H9 (cell line): ENCODE measurements around the gene WDR54. TPM values are rescaled to one million over a fixed set of nuclear protein-coding genes. Genes with fewer than 3 reads are reported as not detected.

Experiments
- DNase-seq: peaks from one replicate; pipeline ENCODE4 v3.0.0-alpha.2; 2017
- H2AFZ ChIP-seq: one replicate; pipeline ENCODE4 v1.6.1; 2013; ENCODE audit warnings: mild to moderate bottlenecking, low read length, control low read depth, moderate library complexity
- H2AK5ac ChIP-seq: 2 replicates; pipeline ENCODE4 v1.6.1; 2013; ENCODE audit warnings: low read length, control low read depth, mixed read lengths; ENCODE audit not compliant: insufficient read length
- H2BK120ac ChIP-seq: one replicate; pipeline ENCODE4 v1.6.1; 2013; ENCODE audit warnings: low read depth, mild to moderate bottlenecking, low read length, control low read depth, inconsistent platforms; ENCODE audit not compliant: poor library complexity, severe bottlenecking
- H2BK12ac ChIP-seq: 2 replicates; pipeline ENCODE4 v1.6.1; 2013; ENCODE audit warnings: low read length, control low read depth, mixed read lengths, low read depth; ENCODE audit not compliant: insufficient read length
- H2BK15ac ChIP-seq: 2 replicates; pipeline ENCODE4 v1.6.1; 2013; ENCODE audit warnings: low read depth, low read length, control low read depth
- H2BK20ac ChIP-seq: one replicate; pipeline ENCODE4 v1.6.1; 2013; ENCODE audit warnings: low read depth, mild to moderate bottlenecking, low read length, control low read depth, inconsistent platforms; ENCODE audit not compliant: poor library complexity, severe bottlenecking
- H2BK5ac ChIP-seq: 2 replicates; pipeline ENCODE4 v1.6.1; 2013; ENCODE audit warnings: low read length, control low read depth, mixed read lengths; ENCODE audit not compliant: insufficient read length
- H3K14ac ChIP-seq: 2 replicates; pipeline ENCODE4 v1.6.1; 2013; ENCODE audit warnings: low read length, control low read depth; ENCODE audit not compliant: insufficient read depth
- H3K18ac ChIP-seq: 2 replicates; pipeline ENCODE4 v1.6.1; 2013; ENCODE audit warnings: low read depth, mild to moderate bottlenecking, mixed read lengths, low read length, control low read depth; ENCODE audit not compliant: insufficient read length
- H3K23ac ChIP-seq: 2 replicates; pipeline ENCODE4 v1.6.1; 2013; ENCODE audit warnings: low read length, control low read depth, mixed read lengths, low read depth; ENCODE audit not compliant: insufficient read length
- H3K23me2 ChIP-seq: 2 replicates; pipeline ENCODE4 v1.6.1; 2013; ENCODE audit warnings: low read depth, mild to moderate bottlenecking, mixed read lengths, low read length, control low read depth; ENCODE audit not compliant: insufficient read length, poor library complexity, severe bottlenecking
- H3K27ac ChIP-seq: 2 replicates; pipeline ENCODE4 v1.5.1; 2013; ENCODE audit warnings: low read length, control low read depth, mixed read lengths, low read depth; ENCODE audit not compliant: insufficient read length
- H3K27me3 ChIP-seq: 2 replicates; pipeline ENCODE4 v1.6.1; 2013; ENCODE audit warnings: low read length, control low read depth, inconsistent platforms; ENCODE audit not compliant: insufficient read depth
- H3K4ac ChIP-seq: 2 replicates; pipeline ENCODE4 v1.6.1; 2013; ENCODE audit warnings: low read depth, mild to moderate bottlenecking, control low read depth, inconsistent platforms, low read length, moderate library complexity
- H3K4me1 ChIP-seq: 2 replicates; pipeline ENCODE4 v1.6.1; 2013; ENCODE audit warnings: low read length, control low read depth, inconsistent platforms; ENCODE audit not compliant: insufficient read depth
- H3K4me2 ChIP-seq: 2 replicates; pipeline ENCODE4 v1.6.1; 2013; ENCODE audit warnings: low read length, control low read depth, mixed read lengths; ENCODE audit not compliant: insufficient read length, insufficient read depth
- H3K56ac ChIP-seq: 2 replicates; pipeline ENCODE4 v1.6.1; 2013; ENCODE audit warnings: low read depth, mild to moderate bottlenecking, mixed read lengths, low read length, control low read depth; ENCODE audit not compliant: insufficient read length
- H3K79me1 ChIP-seq: 2 replicates; pipeline ENCODE4 v1.6.1; 2013; ENCODE audit warnings: low read depth, mild to moderate bottlenecking, moderate library complexity, low read length, control low read depth, inconsistent platforms; ENCODE audit not compliant: insufficient read depth, poor library complexity, severe bottlenecking
- H3K79me2 ChIP-seq: 2 replicates; pipeline ENCODE4 v1.6.1; 2013; ENCODE audit warnings: low read length, control low read depth, inconsistent platforms; ENCODE audit not compliant: insufficient read depth
- H3K9ac ChIP-seq: 2 replicates; pipeline ENCODE4 v1.6.1; 2013; ENCODE audit warnings: low read length, control low read depth, mixed read lengths; ENCODE audit not compliant: insufficient read length; ENCODE audit errors: extremely low read depth
- H3K9me3 ChIP-seq: one replicate; pipeline ENCODE4 v1.6.1; 2013; ENCODE audit warnings: low read depth, low read length, inconsistent platforms; ENCODE audit not compliant: control insufficient read depth
- H3T11ph ChIP-seq: one replicate; pipeline ENCODE4 v1.6.1; 2013; ENCODE audit warnings: mild to moderate bottlenecking, low read length, control low read depth, inconsistent platforms
- H4K20me1 ChIP-seq: one replicate; pipeline ENCODE4 v1.6.1; 2013; ENCODE audit not compliant: control insufficient read depth, insufficient read length, insufficient read depth
- H4K5ac ChIP-seq: 2 replicates; pipeline ENCODE4 v1.6.1; 2013; ENCODE audit warnings: low read depth, mild to moderate bottlenecking, mixed read lengths, low read length, control low read depth; ENCODE audit not compliant: insufficient read length
- H4K8ac ChIP-seq: replicated peaks from 2 replicates; pipeline ENCODE4 v1.6.1; 2013; ENCODE audit warnings: low read length, control low read depth, mixed read lengths, low read depth; ENCODE audit not compliant: insufficient read length
- H4K91ac ChIP-seq: 2 replicates; pipeline ENCODE4 v1.6.1; 2013; ENCODE audit warnings: low read depth, mild to moderate bottlenecking, moderate library complexity, mixed read lengths, low read length, control low read depth; ENCODE audit not compliant: insufficient read length
- H3K27ac Mint-ChIP-seq, 3 experiments: 2 replicates in 2 of 3; 3 replicates in 1 of 3; pipeline ENCODE4 v1.8.0; 2020 to 2021; ENCODE audit warnings: mixed read lengths in 3 of 3, mild to moderate bottlenecking in 1 of 3, moderate library complexity in 1 of 3
- H3K27me3 Mint-ChIP-seq: 2 replicates; pipeline ENCODE4 v1.8.0; 2021; ENCODE audit warnings: low read depth, mild to moderate bottlenecking, moderate library complexity, mixed read lengths
- H3K36me3 Mint-ChIP-seq, 3 experiments: 2 replicates in 2 of 3; 3 replicates in 1 of 3; pipeline ENCODE4 v1.8.0; 2020 to 2021; ENCODE audit warnings: low read depth in 3 of 3, mixed read lengths in 3 of 3; ENCODE audit not compliant: insufficient read depth in 1 of 3
- H3K4me1 Mint-ChIP-seq, 2 experiments: 2 replicates each; pipeline ENCODE4 v1.8.0; 2020; ENCODE audit warnings: mixed read lengths in 2 of 2
- H3K4me3 Mint-ChIP-seq, 2 experiments: 2 replicates in 1 of 2; 3 replicates in 1 of 2; pipeline ENCODE4 v1.8.0; 2020 to 2021; ENCODE audit warnings: mild to moderate bottlenecking in 2 of 2, mixed read lengths in 2 of 2, moderate library complexity in 1 of 2
- H3K9me3 Mint-ChIP-seq, 2 experiments: 2 replicates in 1 of 2; 3 replicates in 1 of 2; pipeline ENCODE4 v1.8.0; 2020; ENCODE audit warnings: mild to moderate bottlenecking in 2 of 2, mixed read lengths in 2 of 2, moderate library complexity in 1 of 2
- CTCF ChIP-seq: fragments of 200-600 bp; sonication (generic); conservative IDR thresholded peaks from 3 replicates; pipeline ENCODE4 v1.8.0; 2021; ENCODE audit warnings: antibody characterized with exemption, mild to moderate bottlenecking
- WGBS: extraction: QIAGEN DNeasy Blood & Tissue Kit; methylation state at CpG from one replicate; pipeline ENCODE4 v1.1.7; 2013; ENCODE audit warnings: missing lambda C conversion rate, low lambda C conversion rate, mixed read lengths; ENCODE audit not compliant: insufficient read length; ENCODE audit errors: extremely low coverage; 5-methylcytosine and 5-hydroxymethylcytosine counted together
- total RNA-seq: library from RNA; stranded (reverse); gene quantifications from 2 replicates; pipeline ENCODE4 v1.2.1, GENCODE V29; 2021

Gene WDR54
- total RNA-seq, 1 experiment from 2014 or later, result 66.4 TPM

- Histone ChIP-seq H3K27me3 (no peaks in the 10 kb centered on the region), H3K14ac (no peak overlapping the region), H3K79me1 (no peaks in the 10 kb centered on the region), H3K79me2 (0 out of 2 replicates have a peak, but pooled peaks cover 1% of the 10 kb centered on the region), H4K8ac (no peak overlapping the region), H3K9ac (no peak overlapping the region), H2BK20ac (no peak overlapping the region), H4K20me1 (no peaks in the 10 kb centered on the region), H2BK15ac (no peak overlapping the region), H4K5ac (no peak overlapping the region), H3K56ac (no peak overlapping the region), H3K23me2 (peaks cover 2% of the 10 kb centered on the region), H2AK5ac (no peak overlapping the region), H3K23ac (no peak overlapping the region), H3K4me1 (no peaks in the 10 kb centered on the region), H3K27ac (no peak overlapping the region), H2BK12ac (no peak overlapping the region), H3K4me2 (no peak overlapping the region), H2BK120ac (no peak overlapping the region), H3T11ph (no peak overlapping the region), H4K91ac (no peak overlapping the region), H3K9me3 (no peaks in the 10 kb centered on the region), H3K18ac (no peak overlapping the region), H2AFZ (no peak overlapping the region), H3K4ac (no peak overlapping the region), H2BK5ac (no peak overlapping the region)
- no peak for DNase-seq
- Mint-ChIP-seq H3K27ac (no peak overlapping the region), H3K4me3 (no peak overlapping the region), H3K36me3 (no peaks in the 10 kb centered on the region), H3K27me3 (peaks cover 1% of the 10 kb centered on the region), H3K9me3 (no peaks in the 10 kb centered on the region), H3K4me1 (peaks cover 10 to 11% of the 10 kb centered on the region in 2 experiments)
- WGBS, result no CpG with 5 or more reads among the region's 2 CpGs
- TF ChIP-seq CTCF, result no peak
Observed at GRCh38 chr2:74396149-74396548, 25.4 kb upstream of the WDR54 start.
